ENCODE results near the gene ADARB2. TPM values are rescaled to one million over a fixed set of nuclear protein-coding genes. Genes with fewer than 3 reads are reported as not detected.

The ADARB2 gene
- total and polyA plus RNA-seq, 2 experiments from 2014 or later = 2.0 to 5.0 TPM

- Histone ChIP-seq H3K4me2 (no peak overlapping the region), H2AFZ (no peak overlapping the region), H3F3A (replicated peaks; ENCODE audit: low read depth) (peaks cover 19% of the 10 kb centered on the region; the same call in 1 of the 2 replicates), H3K27me3 (ENCODE audit: insufficient read depth) (no peaks in the 10 kb centered on the region), H4K20me1 (replicated peaks; ENCODE audit: insufficient read depth) (no peaks in the 10 kb centered on the region), H3K4me1 (ENCODE audit: insufficient read depth) (peaks cover 18% of the 10 kb centered on the region), H3K9me2 (ENCODE audit: insufficient read depth) (peaks cover 4% of the 10 kb centered on the region; the same call in 1 of the 2 replicates), H3K27ac (ENCODE audit: low read depth) (no peak overlapping the region), H3K36me3 (ENCODE audit: insufficient read depth) (no peaks in the 10 kb centered on the region), H3K79me2 (replicated peaks; ENCODE audit: insufficient read depth) (no peaks in the 10 kb centered on the region), H3K4me3 (no peak overlapping the region)
- DNase-seq (ENCODE audit: low spot score) = no peak
- Mint-ChIP-seq H3K4me1 (peaks cover 38% of the 10 kb centered on the region), H3K4me3 (no peak overlapping the region), H3K9me3 (no peaks in the 10 kb centered on the region), H3K36me3 (ENCODE audit: low read depth) (no peaks in the 10 kb centered on the region), H3K27me3 (ENCODE audit: insufficient read depth, low read depth, poor library complexity) (peaks cover 10% of the 10 kb centered on the region), H3K27ac (no peak overlapping the region)
- no peak for TF ChIP-seq EZH2 (IDR thresholded peaks at IDR 0.05; ENCODE audit: low read depth, unreplicated experiment)
- no peak for TF ChIP-seq ZNF331 (CRISPR knock-in tag; IDR thresholded peaks at IDR 0.05; ENCODE audit: low read depth)
- TF ChIP-seq CREB1 (CRISPR knock-in tag; IDR thresholded peaks at IDR 0.05; ENCODE audit: low read depth) = no peak
- no peak for TF ChIP-seq POLR2AphosphoS5 (IDR thresholded peaks at IDR 0.05; ENCODE audit: low read depth)
- TF ChIP-seq ZNF114 (CRISPR knock-in tag; IDR thresholded peaks at IDR 0.05) = no peak
- no peak for TF ChIP-seq STAT1 (IDR thresholded peaks at IDR 0.05; ENCODE audit: unreplicated experiment)
- TF ChIP-seq ETS1 (IDR thresholded peaks at IDR 0.05) = no peak
- ATAC-seq = no peak
These were observed 422.1 kb downstream of the ADARB2 start for GRCh38 chr10:1315178-1315577.

- Histone ChIP-seq H3K9me2 (ENCODE audit: insufficient read depth) (no peaks in the 10 kb centered on the region), H2AFZ (no peak overlapping the region), H3K4me1 (ENCODE audit: insufficient read depth) (peaks cover 31% of the 10 kb centered on the region), H3K36me3 (ENCODE audit: insufficient read depth) (no peaks in the 10 kb centered on the region), H4K20me1 (replicated peaks; ENCODE audit: insufficient read depth) (no peaks in the 10 kb centered on the region), H3K4me2 (no peak overlapping the region), H3K4me3 (no peak overlapping the region), H3K27me3 (ENCODE audit: insufficient read depth) (no peaks in the 10 kb centered on the region), H3K79me2 (replicated peaks; ENCODE audit: insufficient read depth) (no peaks in the 10 kb centered on the region), H3F3A (replicated peaks; ENCODE audit: low read depth) (peaks cover 25% of the 10 kb centered on the region), H3K27ac (ENCODE audit: low read depth) (peak overlapping the region; percentile 93)
- no peak for DNase-seq (ENCODE audit: low spot score)
- peak overlapping the region; percentile 99 for H3K27ac Mint-ChIP-seq
- peaks cover 4% of the 10 kb centered on the region for H3K9me3 Mint-ChIP-seq
- H3K4me1 Mint-ChIP-seq = peaks cover 47% of the 10 kb centered on the region
- ATAC-seq = no peak
- H3K4me3 Mint-ChIP-seq = no peak overlapping the region
- H3K36me3 Mint-ChIP-seq (ENCODE audit: low read depth) = peaks cover 5% of the 10 kb centered on the region
- peaks cover 13% of the 10 kb centered on the region for H3K27me3 Mint-ChIP-seq (ENCODE audit: insufficient read depth, low read depth, poor library complexity)
- TF ChIP-seq CREB1 (CRISPR knock-in tag; IDR thresholded peaks at IDR 0.05; ENCODE audit: low read depth) (no peak), ZNF114 (CRISPR knock-in tag; IDR thresholded peaks at IDR 0.05) (no peak), EZH2 (IDR thresholded peaks at IDR 0.05; ENCODE audit: low read depth, unreplicated experiment) (no peak), REST (IDR thresholded peaks at IDR 0.05; ENCODE audit: unreplicated experiment) (no peak), POLR2AphosphoS5 (IDR thresholded peaks at IDR 0.05; ENCODE audit: low read depth) (no peak), ETS1 (IDR thresholded peaks at IDR 0.05) (no peak), ZNF462 (CRISPR knock-in tag; IDR thresholded peaks at IDR 0.05) (no peak)
These were observed 425.6 kb downstream of the ADARB2 start for GRCh38 chr10:1311726-1312125.
